A673 (cell line): ENCODE data around the gene SP7. TPM values are rescaled to one million over a fixed set of nuclear protein-coding genes. Genes with fewer than 3 reads are reported as not detected.
A peak's percentile ranks its signal among the peaks of the same experiment; 100 is the strongest.

Source experiments
- BruUV-seq: library from RNA; stranded (reverse); fragments of 400-500 nt; replicated peaks from 2 replicates; lab custom pipeline; 2021; lab: Mats Ljungman, UMichigan
- CTCF ChIA-PET: fragments of 300-600 bp; sonication (Branson Sonifier 250); formaldehyde crosslinking; loops from one replicate; lab custom pipeline; 2022; ENCODE audit warnings: antibody characterized with exemption; lab: Charles Lee
- POLR2A ChIA-PET: fragments of 300-600 bp; sonication (Branson Sonifier 250); formaldehyde crosslinking; loops from one replicate; lab custom pipeline; 2022; ENCODE audit warnings: antibody characterized with exemption; ENCODE audit not compliant: low non-redundant PET; lab: Charles Lee
- DNase-seq: peaks from one replicate; pipeline ENCODE4 v3.0.0-alpha.2; 2015; ENCODE audit warnings: low spot score
- H3K27ac ChIP-seq: fragments of 200-600 bp; sonication (generic); 2 replicates; pipeline ENCODE4 v1.5.1; 2016; ENCODE audit warnings: mixed run types, low read depth, mild to moderate bottlenecking, mixed read lengths, antibody characterized with exemption, low read length; ENCODE audit not compliant: poor library complexity, severe bottlenecking
- H3K27me3 ChIP-seq: fragments of 200-600 bp; sonication (generic); replicated peaks from 2 replicates; pipeline ENCODE4 v1.6.1; 2017; ENCODE audit warnings: mixed run types, low read depth, mild to moderate bottlenecking, mixed read lengths, antibody characterized with exemption, low read length; ENCODE audit not compliant: insufficient read depth, poor library complexity
- H3K36me3 ChIP-seq: fragments of 200-600 bp; sonication (generic); 2 replicates; pipeline ENCODE4 v1.6.1; 2016; ENCODE audit warnings: mixed run types, mild to moderate bottlenecking, mixed read lengths, antibody characterized with exemption, low read length; ENCODE audit not compliant: insufficient read depth, poor library complexity, severe bottlenecking
- H3K4me1 ChIP-seq: fragments of 200-600 bp; sonication (generic); 2 replicates; pipeline ENCODE4 v1.6.1; 2017; ENCODE audit warnings: mixed run types, mild to moderate bottlenecking, mixed read lengths, antibody characterized with exemption, low read length; ENCODE audit not compliant: insufficient read depth, poor library complexity, severe bottlenecking
- H3K4me3 ChIP-seq: fragments of 200-600 bp; sonication (generic); 2 replicates; pipeline ENCODE4 v1.5.1; 2016; ENCODE audit warnings: low read depth, mixed run types, mild to moderate bottlenecking, mixed read lengths, low read length; ENCODE audit not compliant: poor library complexity, severe bottlenecking
- H3K9me3 ChIP-seq: fragments of 200-600 bp; sonication (generic); 2 replicates; pipeline ENCODE4 v1.6.1; 2016; ENCODE audit warnings: mixed run types, low read depth, mild to moderate bottlenecking, mixed read lengths, antibody characterized with exemption, low read length; ENCODE audit not compliant: poor library complexity, severe bottlenecking
- EZH2 ChIP-seq: fragments of 200-600 bp; sonication (generic); IDR thresholded peaks from 2 replicates; pipeline ENCODE4 v1.6.1; 2017; ENCODE audit warnings: borderline replicate concordance, low read depth, mild to moderate bottlenecking, mixed read lengths, antibody characterized with exemption, low read length; ENCODE audit not compliant: poor library complexity, severe bottlenecking
- intact Hi-C: fragments of 100-400 bp; cut with micrococcal nuclease; formaldehyde crosslinking; loops from one replicate; pipeline ENCODE4 v1.10.0; 2022; ENCODE audit not compliant: unreplicated experiment
- total RNA-seq: library from RNA; stranded (reverse); gene quantifications from 2 replicates; pipeline ENCODE4 v1.2.3, GENCODE V29; 2021
- TF ChIP-seq, protein P1 (sequence below): fragments of 300-800, 200-600 bp; sonication (generic); conservative IDR thresholded peaks from 2 replicates; pipeline ENCODE4 v1.5.1; 2017; ENCODE audit warnings: low read depth, mild to moderate bottlenecking, antibody characterized with exemption, low read length, moderate library complexity, mixed read lengths

SP7 gene
- total RNA-seq, 1 experiment from 2014 or later: not detected

GRCh38 chr12:53289891-53290290 is 46.3 kb downstream of the SP7 start:
- BruUV-seq: no TSS peak
- H3K27ac ChIP-seq: no peak overlapping the region

GRCh38 chr12:53288322-53288721 is 47.8 kb downstream of the SP7 start:
- Histone ChIP-seq H3K27ac (no peak overlapping the region), H3K27me3 (no peaks in the 10 kb centered on the region), H3K4me1 (no peaks in the 10 kb centered on the region), H3K9me3 (no peaks in the 10 kb centered on the region), H3K36me3 (peaks cover 90% of the 10 kb centered on the region), H3K4me3 (no peak overlapping the region)
- ChIA-PET POLR2A (no interaction called here), CTCF (interaction anchor here (0.6 to 2.1 kb wide), 4 partner anchors 32 to 77 kb away, joined by 3 to 11 read pairs (median 4); no protein-coding TSS in a partner anchor)
- TF ChIP-seq EZH2: no peak
- intact Hi-C loops: no loop called here
- BruUV-seq: TSS peak; percentile 8
- no peak for DNase-seq

More at GRCh38 chr12:53289891-53290290, 46.3 kb downstream of the SP7 start:
- Histone ChIP-seq H3K9me3 (no peaks in the 10 kb centered on the region), H3K36me3 (peaks cover 80% of the 10 kb centered on the region), H3K4me3 (no peak overlapping the region), H3K27me3 (no peaks in the 10 kb centered on the region), H3K4me1 (peaks cover 2% of the 10 kb centered on the region)
- ChIA-PET CTCF (interaction anchor here (2.1 kb wide), 1 partner anchor 76 kb away, joined by 11 read pairs; no protein-coding TSS in a partner anchor), POLR2A (no interaction called here)
- TF ChIP-seq, protein P1, sequence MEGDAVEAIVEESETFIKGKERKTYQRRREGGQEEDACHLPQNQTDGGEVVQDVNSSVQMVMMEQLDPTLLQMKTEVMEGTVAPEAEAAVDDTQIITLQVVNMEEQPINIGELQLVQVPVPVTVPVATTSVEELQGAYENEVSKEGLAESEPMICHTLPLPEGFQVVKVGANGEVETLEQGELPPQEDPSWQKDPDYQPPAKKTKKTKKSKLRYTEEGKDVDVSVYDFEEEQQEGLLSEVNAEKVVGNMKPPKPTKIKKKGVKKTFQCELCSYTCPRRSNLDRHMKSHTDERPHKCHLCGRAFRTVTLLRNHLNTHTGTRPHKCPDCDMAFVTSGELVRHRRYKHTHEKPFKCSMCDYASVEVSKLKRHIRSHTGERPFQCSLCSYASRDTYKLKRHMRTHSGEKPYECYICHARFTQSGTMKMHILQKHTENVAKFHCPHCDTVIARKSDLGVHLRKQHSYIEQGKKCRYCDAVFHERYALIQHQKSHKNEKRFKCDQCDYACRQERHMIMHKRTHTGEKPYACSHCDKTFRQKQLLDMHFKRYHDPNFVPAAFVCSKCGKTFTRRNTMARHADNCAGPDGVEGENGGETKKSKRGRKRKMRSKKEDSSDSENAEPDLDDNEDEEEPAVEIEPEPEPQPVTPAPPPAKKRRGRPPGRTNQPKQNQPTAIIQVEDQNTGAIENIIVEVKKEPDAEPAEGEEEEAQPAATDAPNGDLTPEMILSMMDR: no peak
- TF ChIP-seq EZH2: no peak
- intact Hi-C loops: no loop called here
- DNase-seq: no peak

DNA sequence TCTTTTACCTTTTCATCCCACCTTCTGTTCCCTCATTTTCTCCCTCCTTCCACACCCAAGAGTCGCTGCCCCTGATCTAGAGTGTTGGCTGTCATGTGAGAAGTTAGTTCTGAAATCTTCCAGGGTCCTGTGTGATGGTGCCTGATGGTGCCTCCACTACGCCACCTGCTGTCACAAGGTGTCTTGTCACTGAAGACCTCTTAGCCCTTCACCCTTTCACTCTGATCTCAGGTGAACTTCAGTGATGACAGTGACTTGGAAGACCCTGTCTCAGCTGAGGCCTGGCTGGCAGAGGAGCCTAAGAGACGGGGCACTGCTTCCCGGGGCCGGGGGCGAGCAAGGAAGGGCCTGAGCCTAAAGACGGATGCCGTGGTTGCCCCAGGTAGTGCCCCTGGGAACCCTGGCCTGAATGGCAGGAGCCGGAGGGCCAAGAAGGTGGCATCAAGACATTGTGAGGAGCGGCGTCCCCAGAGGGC is 48.4 kb downstream of the SP7 start:
- POLR2A ChIA-PET: no interaction called here
- intact Hi-C loops: loop anchor here (1.0 to 2.0 kb wide), 3 partner anchors 74 to 221 kb away; no protein-coding TSS in a partner anchor
- peak; percentile 67 for DNase-seq
- no peaks in the 10 kb centered on the region for H3K27me3 ChIP-seq
- peaks cover 90% of the 10 kb centered on the region for H3K36me3 ChIP-seq
- CTCF ChIA-PET: interaction anchor here (1.0 to 2.4 kb wide), 4 partner anchors 32 to 76 kb away, joined by 3 to 13 read pairs (median 8); no protein-coding TSS in a partner anchor
- no peaks in the 10 kb centered on the region for H3K9me3 ChIP-seq
- H3K4me3 ChIP-seq: no peak overlapping the region
- BruUV-seq: no TSS peak
- TF ChIP-seq EZH2: no peak
- TF ChIP-seq, protein P1: peak; percentile 72
- no peak overlapping the region for H3K27ac ChIP-seq
- H3K4me1 ChIP-seq: no peaks in the 10 kb centered on the region
